Peyer's patch (tissue), 4 donors: ENCODE results near the gene OR10J4.

ENCODE experiments used
- POLR2A ChIP-seq, 2 donors: fragments of 450-650 bp; IDR thresholded peaks; one replicate each; pipeline ENCODE4 v1.5.1; 2017; ENCODE audit warnings: antibody characterized with exemption in 2 of 2, mild to moderate bottlenecking in 2 of 2, moderate library complexity in 2 of 2
- TF ChIP-seq, protein P1 (sequence below), 6 experiments: fragments of 450-650 bp in 4 of 6; fragments of 200-600 bp in 2 of 6; sonication (generic) in 1 of 6; IDR thresholded peaks; one replicate each; pipeline ENCODE4 v1.5.1; 2017 to 2019; ENCODE audit warnings: antibody characterized with exemption in 6 of 6, mild to moderate bottlenecking in 3 of 6, moderate library complexity in 1 of 6

DNA sequence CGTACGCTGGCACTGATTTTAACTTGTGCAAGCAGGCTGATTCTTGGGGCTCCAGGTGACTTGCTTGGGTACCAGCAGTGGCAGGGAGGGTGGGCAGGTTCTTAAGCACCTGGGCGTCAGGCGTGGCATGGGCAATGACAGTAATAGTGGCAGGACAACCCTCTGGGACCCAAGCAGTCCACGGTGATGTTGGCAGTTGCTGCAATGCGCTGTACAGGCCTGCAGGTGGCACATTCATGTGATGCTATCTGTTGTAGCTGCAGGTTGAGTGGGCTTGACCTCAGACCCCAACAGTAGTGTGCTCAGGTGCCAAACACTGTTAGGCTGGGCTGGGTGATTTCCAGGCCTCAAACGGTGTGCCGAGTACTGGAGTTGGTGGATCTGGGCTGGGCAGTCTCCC is 10.2 kb upstream of the OR10J4 start:
- TF ChIP-seq, protein P1, sequence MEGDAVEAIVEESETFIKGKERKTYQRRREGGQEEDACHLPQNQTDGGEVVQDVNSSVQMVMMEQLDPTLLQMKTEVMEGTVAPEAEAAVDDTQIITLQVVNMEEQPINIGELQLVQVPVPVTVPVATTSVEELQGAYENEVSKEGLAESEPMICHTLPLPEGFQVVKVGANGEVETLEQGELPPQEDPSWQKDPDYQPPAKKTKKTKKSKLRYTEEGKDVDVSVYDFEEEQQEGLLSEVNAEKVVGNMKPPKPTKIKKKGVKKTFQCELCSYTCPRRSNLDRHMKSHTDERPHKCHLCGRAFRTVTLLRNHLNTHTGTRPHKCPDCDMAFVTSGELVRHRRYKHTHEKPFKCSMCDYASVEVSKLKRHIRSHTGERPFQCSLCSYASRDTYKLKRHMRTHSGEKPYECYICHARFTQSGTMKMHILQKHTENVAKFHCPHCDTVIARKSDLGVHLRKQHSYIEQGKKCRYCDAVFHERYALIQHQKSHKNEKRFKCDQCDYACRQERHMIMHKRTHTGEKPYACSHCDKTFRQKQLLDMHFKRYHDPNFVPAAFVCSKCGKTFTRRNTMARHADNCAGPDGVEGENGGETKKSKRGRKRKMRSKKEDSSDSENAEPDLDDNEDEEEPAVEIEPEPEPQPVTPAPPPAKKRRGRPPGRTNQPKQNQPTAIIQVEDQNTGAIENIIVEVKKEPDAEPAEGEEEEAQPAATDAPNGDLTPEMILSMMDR (IDR thresholded peaks at IDR 0.05), result peak in 2 of 6 experiments; percentile 8 to 27
- TF ChIP-seq POLR2A (IDR thresholded peaks at IDR 0.05), result no peak
